Loucy (cell line): ENCODE data around the gene ELP2.

Source experiments
- EZH2phosphoT487 ChIP-seq: fragments of 200-600 bp; IDR thresholded peaks from 2 replicates; pipeline ENCODE4 v1.6.1; 2018; ENCODE audit warnings: antibody characterized with exemption, mild to moderate bottlenecking, moderate library complexity, borderline replicate concordance
- TF ChIP-seq, protein P1 (sequence below): fragments of 200-600 bp; sonication (generic); conservative IDR thresholded peaks from 2 replicates; pipeline ENCODE4 v1.5.1; 2014; ENCODE audit warnings: mild to moderate bottlenecking, antibody characterized with exemption, low read length

DNA sequence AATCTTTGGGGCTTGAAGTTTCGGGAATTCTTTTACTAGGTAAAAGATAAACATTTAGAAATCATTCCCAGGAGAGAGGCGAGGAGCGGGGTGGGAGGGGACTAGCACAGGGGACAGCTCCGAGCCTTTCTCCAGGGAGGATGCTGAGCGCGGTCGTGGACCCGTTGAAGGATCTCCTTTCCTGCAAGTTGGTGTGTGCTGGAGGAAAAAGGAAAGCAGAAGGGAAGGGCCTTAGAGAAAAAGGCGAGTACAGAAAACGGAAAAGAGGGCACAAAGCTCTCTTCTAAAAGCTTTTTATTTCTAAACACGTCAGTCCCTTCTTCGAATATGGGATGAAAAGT lies 1.2 kb upstream of the ELP2 start:
- TF ChIP-seq, protein P1, sequence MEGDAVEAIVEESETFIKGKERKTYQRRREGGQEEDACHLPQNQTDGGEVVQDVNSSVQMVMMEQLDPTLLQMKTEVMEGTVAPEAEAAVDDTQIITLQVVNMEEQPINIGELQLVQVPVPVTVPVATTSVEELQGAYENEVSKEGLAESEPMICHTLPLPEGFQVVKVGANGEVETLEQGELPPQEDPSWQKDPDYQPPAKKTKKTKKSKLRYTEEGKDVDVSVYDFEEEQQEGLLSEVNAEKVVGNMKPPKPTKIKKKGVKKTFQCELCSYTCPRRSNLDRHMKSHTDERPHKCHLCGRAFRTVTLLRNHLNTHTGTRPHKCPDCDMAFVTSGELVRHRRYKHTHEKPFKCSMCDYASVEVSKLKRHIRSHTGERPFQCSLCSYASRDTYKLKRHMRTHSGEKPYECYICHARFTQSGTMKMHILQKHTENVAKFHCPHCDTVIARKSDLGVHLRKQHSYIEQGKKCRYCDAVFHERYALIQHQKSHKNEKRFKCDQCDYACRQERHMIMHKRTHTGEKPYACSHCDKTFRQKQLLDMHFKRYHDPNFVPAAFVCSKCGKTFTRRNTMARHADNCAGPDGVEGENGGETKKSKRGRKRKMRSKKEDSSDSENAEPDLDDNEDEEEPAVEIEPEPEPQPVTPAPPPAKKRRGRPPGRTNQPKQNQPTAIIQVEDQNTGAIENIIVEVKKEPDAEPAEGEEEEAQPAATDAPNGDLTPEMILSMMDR: no peak
- TF ChIP-seq EZH2phosphoT487: no peak
